Peyer's patch (tissue), 4 donors: Measurements from ENCODE around the gene RAPH1. TPM values are rescaled to one million over a fixed set of nuclear protein-coding genes. Genes with fewer than 3 reads are reported as not detected.
"Not testable (repeated sequence)": the region's sequence is repeated elsewhere in the genome, so short reads cannot be mapped to it uniquely, and the experiment has no call there.

Source experiments
- DNase-seq, 3 donors: peaks; one replicate each; pipeline ENCODE4 v3.0.0-alpha.2; 2017 to 2019
- H3K27ac ChIP-seq, 4 donors: fragments of 200-600 bp; sonication (generic); one replicate each; pipeline ENCODE4 v1.5.1; 2016 to 2019
- H3K27me3 ChIP-seq, 2 donors: fragments of 200-600 bp; sonication (generic); one replicate each; pipeline ENCODE4 v1.5.1; 2019
- H3K36me3 ChIP-seq, 3 donors: fragments of 200-600 bp; sonication (generic); one replicate each; pipeline ENCODE4 v1.5.1; 2016 to 2019
- H3K4me1 ChIP-seq, 4 donors: fragments of 200-600 bp; sonication (generic); one replicate each; pipeline ENCODE4 v1.5.1; 2016 to 2019
- H3K4me3 ChIP-seq, 4 donors: fragments of 200-600 bp; sonication (generic); 1 replicate in 3 of 4; 2 replicates in 1 of 4; pipeline ENCODE4 v1.5.1; 2016 to 2019; ENCODE audit warnings: mild to moderate bottlenecking in 1 of 4
- H3K9me3 ChIP-seq, 4 donors: fragments of 200-600 bp; sonication (generic); one replicate each; pipeline ENCODE4 v1.5.1; 2016 to 2019; ENCODE audit warnings: mild to moderate bottlenecking in 1 of 4
- CTCF ChIP-seq, 6 experiments: fragments of 450-650 bp in 4 of 6; fragments of 200-600 bp in 2 of 6; sonication (generic) in 1 of 6; IDR thresholded peaks; one replicate each; pipeline ENCODE4 v1.5.1; 2017 to 2019; ENCODE audit warnings: antibody characterized with exemption in 6 of 6, mild to moderate bottlenecking in 3 of 6, moderate library complexity in 1 of 6
- POLR2A ChIP-seq, 2 donors: fragments of 450-650 bp; IDR thresholded peaks; one replicate each; pipeline ENCODE4 v1.5.1; 2017; ENCODE audit warnings: antibody characterized with exemption in 2 of 2, mild to moderate bottlenecking in 2 of 2, moderate library complexity in 2 of 2
- total RNA-seq, 4 donors: library from RNA; depleted of rRNA; stranded (reverse); fragments of >200 nt; gene quantifications; one replicate each; pipeline ENCODE4 v1.1.0, GENCODE V29; 2016

RAPH1 gene
- total RNA-seq, 4 donors from 2014 or later, result 31.4 to 103 (median 45.9) TPM

- no peaks in the 10 kb centered on the region for H3K36me3 ChIP-seq
- peak overlapping the region; percentile 79 to 99 (median 93) for H3K27ac ChIP-seq
- peaks cover 0 to 22% (median 4%) of the 10 kb centered on the region in 4 donors for H3K4me1 ChIP-seq
- H3K4me3 ChIP-seq, result peak overlapping the region; percentile 71 to 95 (median 85)
- H3K9me3 ChIP-seq, result no peaks in the 10 kb centered on the region
- no peaks in the 10 kb centered on the region for H3K27me3 ChIP-seq
- peak in 1 of 3 donors; percentile 50 for DNase-seq
- TF ChIP-seq POLR2A (IDR thresholded peaks at IDR 0.05) (no peak), CTCF (IDR thresholded peaks at IDR 0.05) (no peak)
Measured at GRCh38 chr2:203534621-203535077, 452 bp downstream of the RAPH1 start.

- TF ChIP-seq POLR2A (IDR thresholded peaks at IDR 0.05), result no peak
- no peak for TF ChIP-seq CTCF (IDR thresholded peaks at IDR 0.05)
- Histone ChIP-seq H3K9me3 (no peaks in the 10 kb centered on the region), H3K27ac (peak overlapping the region; percentile 79 to 99 (median 93)), H3K27me3 (no peaks in the 10 kb centered on the region), H3K4me3 (peak overlapping the region; percentile 71 to 95 (median 85)), H3K36me3 (no peaks in the 10 kb centered on the region), H3K4me1 (peaks cover 0 to 22% (median 4%) of the 10 kb centered on the region in 4 donors)
- no peak for DNase-seq
Measured at GRCh38 chr2:203533676-203534591, 1.2 kb downstream of the RAPH1 start.

- H3K36me3 ChIP-seq, result no peaks in the 10 kb centered on the region
- peaks cover 0 to 22% (median 4%) of the 10 kb centered on the region in 4 donors for H3K4me1 ChIP-seq
- H3K9me3 ChIP-seq, result no peaks in the 10 kb centered on the region
- peak overlapping the region in 1 of 4 donors; percentile 99 for H3K27ac ChIP-seq
- H3K4me3 ChIP-seq, result peak overlapping the region in 3 of 4 donors; percentile 75 to 95 (median 95)
- no peak for DNase-seq
- TF ChIP-seq CTCF (IDR thresholded peaks at IDR 0.05), result no peak
- no peak for TF ChIP-seq POLR2A (IDR thresholded peaks at IDR 0.05)
- H3K27me3 ChIP-seq, result no peaks in the 10 kb centered on the region
Measured at GRCh38 chr2:203532957-203533658, 2.0 kb downstream of the RAPH1 start.

GRCh38 chr2:203527719-203528118, 7.4 kb downstream of the RAPH1 start:
- Histone ChIP-seq H3K4me3 (no peak overlapping the region), H3K4me1 (peaks cover 0 to 8% (median 0%) of the 10 kb centered on the region in 4 donors), H3K9me3 (no peaks in the 10 kb centered on the region), H3K36me3 (no peaks in the 10 kb centered on the region), H3K27me3 (no peaks in the 10 kb centered on the region), H3K27ac (no peak overlapping the region)
- no peak for DNase-seq
- TF ChIP-seq CTCF (IDR thresholded peaks at IDR 0.05), result no peak
- no peak for TF ChIP-seq POLR2A (IDR thresholded peaks at IDR 0.05)

- not testable (repeated sequence) for H3K27ac ChIP-seq, H3K4me1 ChIP-seq, H3K9me3 ChIP-seq
Measured at GRCh38 chr2:203513268-203513667, 21.8 kb downstream of the RAPH1 start.

GRCh38 chr2:203510941-203511305, 24.2 kb downstream of the RAPH1 start:
- no peaks in the 10 kb centered on the region for H3K27me3 ChIP-seq
- H3K4me3 ChIP-seq, result no peak overlapping the region
- TF ChIP-seq POLR2A (IDR thresholded peaks at IDR 0.05) (peak in 1 of 2 donors; percentile 21), CTCF (IDR thresholded peaks at IDR 0.05) (no peak)
- no peaks in the 10 kb centered on the region for H3K9me3 ChIP-seq
- no peaks in the 10 kb centered on the region for H3K36me3 ChIP-seq
- H3K4me1 ChIP-seq, result no peaks in the 10 kb centered on the region
- no peak for DNase-seq
- H3K27ac ChIP-seq, result peak overlapping the region in 3 of 4 donors; percentile 44 to 82 (median 72)

More at GRCh38 chr2:203513268-203513667, 21.8 kb downstream of the RAPH1 start:
- DNase-seq, H3K4me3 ChIP-seq, H3K36me3 ChIP-seq, H3K27me3 ChIP-seq: not testable (repeated sequence)
